Ovary (tissue), 3 donors: ENCODE results near the gene SNTB2.

Source experiments
- CTCF ChIP-seq, 3 donors: fragments of 450-650 bp in 2 of 3; fragments of 200-600 bp in 1 of 3; IDR thresholded peaks; one replicate each; pipeline versions ENCODE4 v1.5.1 to v1.8.0; 2016 to 2022; ENCODE audit warnings: antibody characterized with exemption in 3 of 3, mild to moderate bottlenecking in 1 of 3
- EP300 ChIP-seq: sonication (generic); formaldehyde crosslinking; IDR thresholded peaks from one replicate; pipeline ENCODE4 v1.6.1; 2017; ENCODE audit warnings: antibody characterized with exemption
- POLR2A ChIP-seq: fragments of 450-650 bp; IDR thresholded peaks from one replicate; pipeline ENCODE4 v1.6.1; 2017; ENCODE audit warnings: antibody characterized with exemption, mild to moderate bottlenecking, moderate library complexity
- donor health status: DM: no; HTN: no; CAD: no.

- no peak for TF ChIP-seq CTCF (IDR thresholded peaks at IDR 0.05)
- no peak for TF ChIP-seq POLR2A
- TF ChIP-seq EP300: no peak
Measured at GRCh38 chr16:69260506-69260905, 73.5 kb downstream of the SNTB2 start.
